ENCODE measurements around the gene SAP30.

- TF ChIP-seq CTCF (optimal IDR thresholded peaks at IDR 0.05 in 1 of 3, IDR thresholded peaks at IDR 0.05 in 1 of 3, conservative IDR thresholded peaks at IDR 0.05 in 1 of 3; ENCODE audit: extremely low read depth in 1 of 3, insufficient read depth in 2 of 3, low read length in 3 of 3) (no peak), EZH2 (IDR thresholded peaks at IDR 0.05; ENCODE audit: low read length) (no peak)
Observed at GRCh38 chr4:173367285-173367684, 3.5 kb upstream of the SAP30 start.

Measured in keratinocyte (primary cell).